ENCODE data around the gene SMIM28.
"Not testable (repeated sequence)": the region's sequence is repeated elsewhere in the genome, so short reads cannot be mapped to it uniquely, and the experiment has no call there.

The SMIM28 gene

GRCh38 chr6:138420356-138420755 is 42.7 kb downstream of the SMIM28 start:
- no peak for DNase-seq (ENCODE audit: low spot score)
- TF ChIP-seq, protein P1, sequence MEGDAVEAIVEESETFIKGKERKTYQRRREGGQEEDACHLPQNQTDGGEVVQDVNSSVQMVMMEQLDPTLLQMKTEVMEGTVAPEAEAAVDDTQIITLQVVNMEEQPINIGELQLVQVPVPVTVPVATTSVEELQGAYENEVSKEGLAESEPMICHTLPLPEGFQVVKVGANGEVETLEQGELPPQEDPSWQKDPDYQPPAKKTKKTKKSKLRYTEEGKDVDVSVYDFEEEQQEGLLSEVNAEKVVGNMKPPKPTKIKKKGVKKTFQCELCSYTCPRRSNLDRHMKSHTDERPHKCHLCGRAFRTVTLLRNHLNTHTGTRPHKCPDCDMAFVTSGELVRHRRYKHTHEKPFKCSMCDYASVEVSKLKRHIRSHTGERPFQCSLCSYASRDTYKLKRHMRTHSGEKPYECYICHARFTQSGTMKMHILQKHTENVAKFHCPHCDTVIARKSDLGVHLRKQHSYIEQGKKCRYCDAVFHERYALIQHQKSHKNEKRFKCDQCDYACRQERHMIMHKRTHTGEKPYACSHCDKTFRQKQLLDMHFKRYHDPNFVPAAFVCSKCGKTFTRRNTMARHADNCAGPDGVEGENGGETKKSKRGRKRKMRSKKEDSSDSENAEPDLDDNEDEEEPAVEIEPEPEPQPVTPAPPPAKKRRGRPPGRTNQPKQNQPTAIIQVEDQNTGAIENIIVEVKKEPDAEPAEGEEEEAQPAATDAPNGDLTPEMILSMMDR (IDR thresholded peaks at IDR 0.05; ENCODE audit: borderline replicate concordance, control extremely low read depth, extremely low read depth, insufficient read depth, missing control alignments) = no peak
- in situ Hi-C loops (cut with MboI; ENCODE audit: low sequenced_read_pairs, unreplicated experiment) = no loop called here

GRCh38 chr6:138421089-138421488 is 43.4 kb downstream of the SMIM28 start:
- in situ Hi-C loops (cut with MboI; ENCODE audit: low sequenced_read_pairs, unreplicated experiment) = no loop called here
- DNase-seq (ENCODE audit: low spot score) = no peak
- TF ChIP-seq, protein P1 (IDR thresholded peaks at IDR 0.05; ENCODE audit: borderline replicate concordance, control extremely low read depth, extremely low read depth, insufficient read depth, missing control alignments) = no peak

DNA sequence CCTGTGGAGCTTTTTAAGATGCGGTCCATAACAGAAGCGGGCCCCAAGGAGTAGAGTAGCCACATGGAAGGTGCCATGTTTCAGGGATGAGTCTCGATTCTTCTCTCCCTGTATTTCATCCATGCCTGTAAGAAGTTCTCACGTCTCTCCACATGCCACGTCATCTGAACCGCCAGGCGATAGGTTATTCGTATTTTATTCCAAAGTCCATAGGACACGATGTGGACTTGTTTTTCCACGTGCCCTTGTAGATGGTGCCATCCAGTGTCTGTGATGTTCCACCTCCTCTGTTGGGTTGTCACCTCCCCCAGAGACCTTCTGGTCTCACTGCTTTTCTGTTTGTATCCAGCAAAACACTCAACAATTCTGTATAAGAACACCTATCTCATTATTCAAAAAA is 43.9 kb downstream of the SMIM28 start:
- in situ Hi-C loops (cut with MboI; ENCODE audit: low sequenced_read_pairs, unreplicated experiment) = no loop called here
- TF ChIP-seq, protein P1 (IDR thresholded peaks at IDR 0.05; ENCODE audit: borderline replicate concordance, control extremely low read depth, extremely low read depth, insufficient read depth, missing control alignments) = no peak
- no peak for DNase-seq (ENCODE audit: low spot score)

GRCh38 chr6:138422861-138423260 is 45.2 kb downstream of the SMIM28 start:
- in situ Hi-C loops (cut with MboI; ENCODE audit: low sequenced_read_pairs, unreplicated experiment) = no loop called here
- TF ChIP-seq, protein P1 (IDR thresholded peaks at IDR 0.05; ENCODE audit: borderline replicate concordance, control extremely low read depth, extremely low read depth, insufficient read depth, missing control alignments) = no peak
- no peak for DNase-seq (ENCODE audit: low spot score)

DNA sequence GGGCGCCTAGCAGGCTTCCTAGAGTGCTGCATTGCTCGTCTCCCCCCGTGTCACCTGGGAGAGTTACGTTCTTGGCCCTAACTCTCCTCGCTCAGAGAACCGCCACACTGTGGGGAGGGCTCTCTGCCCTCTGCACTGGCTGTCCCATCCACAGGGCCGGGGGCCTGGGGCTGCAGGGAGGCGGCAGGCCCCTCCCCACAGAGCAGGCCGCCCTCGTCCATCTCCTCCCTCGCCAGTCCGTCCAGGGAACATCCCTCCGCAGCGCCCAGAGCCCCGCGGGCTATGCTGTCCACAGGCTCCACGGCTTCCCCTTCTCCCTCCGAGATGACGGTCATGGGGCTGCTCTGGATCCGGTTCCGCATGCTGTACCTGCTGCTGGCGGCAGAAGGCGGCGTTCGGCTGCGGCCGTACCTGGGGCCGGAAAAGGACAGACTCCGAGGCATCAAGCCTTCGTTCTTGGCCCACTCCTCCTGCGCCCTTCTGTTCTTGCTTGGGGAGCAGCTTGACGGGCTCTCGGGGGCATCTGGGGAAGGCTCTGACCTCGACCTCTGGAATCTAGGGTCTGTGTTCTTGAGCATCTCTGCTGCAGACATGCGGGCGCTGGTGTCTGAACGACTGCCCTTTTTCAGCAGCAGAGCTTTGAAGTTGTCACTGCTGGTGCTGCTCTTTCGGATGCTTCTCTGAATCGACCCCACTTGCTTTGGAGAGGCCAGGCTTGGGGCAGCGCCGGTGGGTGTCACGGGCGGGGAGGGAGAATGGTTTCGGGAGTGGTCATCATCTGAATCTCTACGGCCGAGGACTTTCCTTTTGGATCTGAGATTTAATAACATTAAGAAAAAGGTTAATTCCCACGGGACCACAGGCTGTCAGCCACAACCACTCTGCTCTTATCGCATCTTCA is 46.5 kb downstream of the SMIM28 start:
- in situ Hi-C loops (cut with MboI; ENCODE audit: low sequenced_read_pairs, unreplicated experiment) = no loop called here

DNA sequence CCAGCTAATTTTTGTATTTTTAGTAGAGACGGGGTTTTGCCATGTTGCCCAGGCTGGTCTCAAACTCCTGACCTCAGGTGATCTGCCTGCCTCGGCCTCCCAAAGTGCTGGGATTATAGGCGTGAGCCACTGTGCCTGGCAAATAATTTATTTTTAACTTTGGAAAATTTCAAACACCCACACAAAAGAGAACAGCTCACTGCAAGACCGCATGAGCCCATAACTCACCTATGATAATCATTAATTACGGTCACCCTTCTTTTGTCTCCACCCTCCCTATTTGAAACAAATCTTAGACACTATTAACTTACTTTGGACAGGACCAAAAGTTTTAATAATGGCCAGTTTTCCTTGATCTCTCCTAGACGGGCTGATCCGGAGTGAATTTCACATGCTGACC is 47.6 kb downstream of the SMIM28 start:
- DNase-seq (ENCODE audit: low spot score); in situ Hi-C loops (cut with MboI; ENCODE audit: low sequenced_read_pairs, unreplicated experiment): not testable (repeated sequence)

More for the DNA sequence above, 46.5 kb downstream of the SMIM28 start:
- TF ChIP-seq, protein P1 (IDR thresholded peaks at IDR 0.05; ENCODE audit: borderline replicate concordance, control extremely low read depth, extremely low read depth, insufficient read depth, missing control alignments) = no peak
- DNase-seq (ENCODE audit: low spot score) = no peak

GRCh38 chr6:138426500-138427123 is 48.9 kb downstream of the SMIM28 start:
- in situ Hi-C loops (cut with MboI; ENCODE audit: low sequenced_read_pairs, unreplicated experiment) = no loop called here
- TF ChIP-seq, protein P1 (IDR thresholded peaks at IDR 0.05; ENCODE audit: borderline replicate concordance, control extremely low read depth, extremely low read depth, insufficient read depth, missing control alignments) = no peak
- DNase-seq (ENCODE audit: low spot score) = no peak
